ENCODE results near the gene TNNT2.

GRCh38 chr1:201336711-201337450 lies 40.6 kb downstream of the TNNT2 start:
- TF ChIP-seq POLR2A (IDR thresholded peaks at IDR 0.05) (no peak), CTCF (IDR thresholded peaks at IDR 0.05) (no peak)
